8988T (cell line): ENCODE measurements around the gene EPHA5.

Experiments used
- DNase-seq: peaks from one replicate; pipeline ENCODE4 v3.0.0; 2011

The EPHA5 gene

GRCh38 chr4:65670331-65671031 lies at the start of gene EPHA5:
Gene EPHA5 (minus strand): TSS chr4:65670489. CDS start chr4:65669742, 747 bp downstream.
- DNase-seq = no peak

GRCh38 chr4:65719635-65720034 lies 49.3 kb upstream of the EPHA5 start:
- no peak for DNase-seq

- no peak for DNase-seq
Observed at GRCh38 chr4:65698631-65699030, 28.3 kb upstream of the EPHA5 start.

- DNase-seq = no peak
Observed at GRCh38 chr4:65696436-65696835, 26.1 kb upstream of the EPHA5 start.

GRCh38 chr4:65671372-65671771 lies 1.1 kb upstream of the EPHA5 start:
- no peak for DNase-seq

GRCh38 chr4:65670020-65670330 lies 314 bp downstream of the EPHA5 start:
- DNase-seq = no peak

- DNase-seq = no peak
Observed at GRCh38 chr4:65669111-65670019, 924 bp downstream of the EPHA5 start.

- DNase-seq = no peak
Observed at GRCh38 chr4:65668201-65669089, 1.8 kb downstream of the EPHA5 start.

- DNase-seq = no peak
Observed at GRCh38 chr4:65667506-65668041, 2.7 kb downstream of the EPHA5 start.

GRCh38 chr4:65665771-65666523 lies 4.3 kb downstream of the EPHA5 start:
- DNase-seq = no peak

GRCh38 chr4:65661471-65661870 lies 8.8 kb downstream of the EPHA5 start:
- no peak for DNase-seq

GRCh38 chr4:65658117-65658516 lies 12.2 kb downstream of the EPHA5 start:
- no peak for DNase-seq

GRCh38 chr4:65656008-65656407 lies 14.3 kb downstream of the EPHA5 start:
- DNase-seq = no peak

GRCh38 chr4:65654976-65655375 lies 15.3 kb downstream of the EPHA5 start:
- DNase-seq = no peak

- DNase-seq = no peak
Observed at GRCh38 chr4:65653740-65654361, 16.4 kb downstream of the EPHA5 start.

- DNase-seq = no peak
Observed at GRCh38 chr4:65651751-65652150, 18.5 kb downstream of the EPHA5 start.

- no peak for DNase-seq
Observed at GRCh38 chr4:65651031-65651430, 19.3 kb downstream of the EPHA5 start.

- DNase-seq = no peak
Observed at GRCh38 chr4:65646136-65646535, 24.2 kb downstream of the EPHA5 start.

- DNase-seq = no peak
Observed at GRCh38 chr4:65645185-65645584, 25.1 kb downstream of the EPHA5 start.

GRCh38 chr4:65635051-65635821 lies 35.1 kb downstream of the EPHA5 start:
- DNase-seq = no peak

- DNase-seq = no peak
Observed at GRCh38 chr4:65624651-65625050, 45.6 kb downstream of the EPHA5 start.
